Measurements from ENCODE around the gene KIF3A.

- no peak for TF ChIP-seq CTCF (IDR thresholded peaks at IDR 0.05)
- TF ChIP-seq POLR2A (IDR thresholded peaks at IDR 0.05), result no peak
Observed at GRCh38 chr5:132758451-132758850, 21.1 kb upstream of the KIF3A start.
